Stimulated activated CD4-positive, alpha-beta T cell treated with anti-CD3 and anti-CD28 coated beads, Interleukin-4, amount 100 ng/mL, for 24 hours (primary cell): Measurements from ENCODE around the gene YIPF7.

Experiments used
- DNase-seq: peaks from one replicate; pipeline ENCODE4 v3.0.0-alpha.2; 2020

Gene YIPF7

GRCh38 chr4:44616621-44617020 lies 34.8 kb downstream of the YIPF7 start:
- no peak for DNase-seq

- no peak for DNase-seq
Measured at GRCh38 chr4:44583393-44583792, 68.0 kb downstream of the YIPF7 start.

- DNase-seq: no peak
Measured at GRCh38 chr4:44580231-44580630, 71.2 kb downstream of the YIPF7 start.

GRCh38 chr4:44578954-44579353 lies 72.5 kb downstream of the YIPF7 start:
- no peak for DNase-seq
